Cardiac septum (tissue), 1 donor: ENCODE measurements around the gene LRRC66. TPM values are rescaled to one million over a fixed set of nuclear protein-coding genes. Genes with fewer than 3 reads are reported as not detected.

ENCODE experiments used
- DNase-seq: peaks from one replicate; pipeline ENCODE4 v3.0.0-alpha.2; 2020; ENCODE audit warnings: low spot score
- intact Hi-C: fragments of 100-400 bp; cut with DNase I; formaldehyde crosslinking; loops from one replicate; pipeline ENCODE4 v1.14.0; 2022
- total RNA-seq: library from RNA; stranded (reverse); fragmentation: NEBNext Ultra II Directional; extraction: Animal tissue kit (Norgen Biotek cat#: 25700); gene quantifications from one replicate; pipeline ENCODE4 v1.2.1, GENCODE V29; 2021
- donor health status: DM: no; HTN: no; CAD: no.

The LRRC66 gene
- total RNA-seq, 1 donor from 2014 or later = 0.86 TPM

GRCh38 chr4:52015366-52015765 lies 4.8 kb downstream of the LRRC66 start:
- DNase-seq = no peak
- intact Hi-C loops = no loop called here

GRCh38 chr4:52014903-52015302 lies 5.3 kb downstream of the LRRC66 start:
- intact Hi-C loops = no loop called here
- DNase-seq = no peak

GRCh38 chr4:52012651-52013050 lies 7.5 kb downstream of the LRRC66 start:
- DNase-seq = no peak
- intact Hi-C loops = no loop called here

- intact Hi-C loops = no loop called here
- DNase-seq = no peak
Measured at GRCh38 chr4:52010986-52011385, 9.2 kb downstream of the LRRC66 start.

GRCh38 chr4:52006887-52007286 lies 13.3 kb downstream of the LRRC66 start:
- intact Hi-C loops = no loop called here
- no peak for DNase-seq

- intact Hi-C loops = no loop called here
- no peak for DNase-seq
Measured at GRCh38 chr4:52005604-52006273, 14.4 kb downstream of the LRRC66 start.

- intact Hi-C loops = no loop called here
- no peak for DNase-seq
Measured at GRCh38 chr4:52004414-52004813, 15.7 kb downstream of the LRRC66 start.

GRCh38 chr4:52001616-52002015 lies 18.5 kb downstream of the LRRC66 start:
- no peak for DNase-seq

GRCh38 chr4:51999250-51999649 lies 20.9 kb downstream of the LRRC66 start:
- DNase-seq = no peak
- intact Hi-C loops = no loop called here

More at GRCh38 chr4:52001616-52002015, 18.5 kb downstream of the LRRC66 start:
- intact Hi-C loops = no loop called here

- intact Hi-C loops = no loop called here
- no peak for DNase-seq
Measured at GRCh38 chr4:51998837-51999236, 21.3 kb downstream of the LRRC66 start.

GRCh38 chr4:51997647-51998046 lies 22.5 kb downstream of the LRRC66 start:
- intact Hi-C loops = no loop called here
- DNase-seq = no peak

- DNase-seq = no peak
- intact Hi-C loops = no loop called here
Measured at GRCh38 chr4:51995647-51996220, 24.4 kb downstream of the LRRC66 start.

GRCh38 chr4:51965862-51966261 lies 54.3 kb downstream of the LRRC66 start:
- intact Hi-C loops = no loop called here
- no peak for DNase-seq

GRCh38 chr4:51963841-51964517 lies 56.2 kb downstream of the LRRC66 start:
- intact Hi-C loops = no loop called here
- DNase-seq = no peak

- intact Hi-C loops = no loop called here
- DNase-seq = no peak
Measured at GRCh38 chr4:51960486-51960885, 59.7 kb downstream of the LRRC66 start.

- no peak for DNase-seq
- intact Hi-C loops = no loop called here
Measured at GRCh38 chr4:51958199-51958968, 61.8 kb downstream of the LRRC66 start.
